GM10248 (cell line): ENCODE results near the gene FOXP2.
"Not testable (repeated sequence)": the region's sequence is repeated elsewhere in the genome, so short reads cannot be mapped to it uniquely, and the experiment has no call there.

Source experiments
- CTCF ChIA-PET: fragments of 300-600 bp; sonication (Branson Sonifier 250); formaldehyde crosslinking; extraction: SDS; loops from one replicate; lab custom pipeline; 2021; ENCODE audit warnings: antibody characterized with exemption; lab: Yijun Ruan, JAX
- POLR2A ChIA-PET: fragments of 350-650 bp; sonication (Branson Sonifier 250); formaldehyde crosslinking; extraction: SDS; loops from one replicate; lab custom pipeline; 2020; ENCODE audit warnings: antibody characterized with exemption; lab: Yijun Ruan, JAX
- DNase-seq: peaks from one replicate; pipeline ENCODE4 v3.0.0; 2012; ENCODE audit errors: extremely low spot score
- TF ChIP-seq, protein P1 (sequence below): IDR thresholded peaks from 2 replicates; pipeline ENCODE4 v1.5.1; 2012; ENCODE audit warnings: mild to moderate bottlenecking, low read depth; ENCODE audit errors: extremely low read depth, missing control alignments, control extremely low read depth

Gene FOXP2

DNA sequence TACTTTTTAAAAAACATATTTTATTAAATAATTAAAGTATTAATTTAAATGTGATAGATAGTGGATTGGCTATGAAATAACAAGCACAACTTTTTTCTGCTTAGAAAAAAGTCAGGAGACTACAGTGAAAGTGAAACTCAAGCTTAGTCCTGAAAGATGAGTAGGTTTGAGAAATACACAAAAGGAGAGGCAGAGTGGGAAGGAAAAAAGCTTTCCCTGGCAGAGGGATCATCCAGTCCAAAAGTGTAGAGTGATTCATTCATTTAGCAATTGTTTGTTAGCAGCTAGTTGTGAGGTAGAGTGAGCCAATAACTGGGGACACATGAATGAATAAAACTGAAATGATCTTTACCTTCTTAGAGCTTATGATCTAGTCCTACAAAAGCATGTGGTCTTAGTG is 93.5 kb downstream of the FOXP2 start:
- ChIA-PET POLR2A (no interaction called here), CTCF (interaction anchor here (1.0 kb wide), 1 partner anchor 11 kb away, joined by 3 read pairs; no protein-coding TSS in a partner anchor)
- no peak for DNase-seq
- TF ChIP-seq, protein P1, sequence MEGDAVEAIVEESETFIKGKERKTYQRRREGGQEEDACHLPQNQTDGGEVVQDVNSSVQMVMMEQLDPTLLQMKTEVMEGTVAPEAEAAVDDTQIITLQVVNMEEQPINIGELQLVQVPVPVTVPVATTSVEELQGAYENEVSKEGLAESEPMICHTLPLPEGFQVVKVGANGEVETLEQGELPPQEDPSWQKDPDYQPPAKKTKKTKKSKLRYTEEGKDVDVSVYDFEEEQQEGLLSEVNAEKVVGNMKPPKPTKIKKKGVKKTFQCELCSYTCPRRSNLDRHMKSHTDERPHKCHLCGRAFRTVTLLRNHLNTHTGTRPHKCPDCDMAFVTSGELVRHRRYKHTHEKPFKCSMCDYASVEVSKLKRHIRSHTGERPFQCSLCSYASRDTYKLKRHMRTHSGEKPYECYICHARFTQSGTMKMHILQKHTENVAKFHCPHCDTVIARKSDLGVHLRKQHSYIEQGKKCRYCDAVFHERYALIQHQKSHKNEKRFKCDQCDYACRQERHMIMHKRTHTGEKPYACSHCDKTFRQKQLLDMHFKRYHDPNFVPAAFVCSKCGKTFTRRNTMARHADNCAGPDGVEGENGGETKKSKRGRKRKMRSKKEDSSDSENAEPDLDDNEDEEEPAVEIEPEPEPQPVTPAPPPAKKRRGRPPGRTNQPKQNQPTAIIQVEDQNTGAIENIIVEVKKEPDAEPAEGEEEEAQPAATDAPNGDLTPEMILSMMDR = no peak

DNA sequence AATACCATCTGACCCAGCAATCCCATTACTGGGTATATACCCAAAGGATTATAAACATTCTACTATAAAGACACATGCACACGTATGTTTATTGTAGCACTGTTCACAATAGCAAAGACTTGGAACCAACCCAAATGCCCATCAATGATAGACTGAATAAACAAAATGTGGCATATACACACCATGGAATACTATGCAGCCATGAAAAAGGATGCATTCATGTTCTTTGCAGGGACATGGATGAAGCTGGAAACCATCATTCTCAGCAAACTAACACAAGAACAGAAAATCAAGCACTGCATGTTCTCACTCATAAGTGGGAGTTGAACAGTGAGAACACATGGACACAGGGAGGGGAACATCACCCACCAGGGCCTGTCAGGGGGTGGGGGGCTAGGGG is 96.2 kb downstream of the FOXP2 start:
- POLR2A ChIA-PET, CTCF ChIA-PET, DNase-seq: not testable (repeated sequence)

GRCh38 chr7:114519240-114519639 is 104.6 kb downstream of the FOXP2 start:
- ChIA-PET POLR2A (no interaction called here), CTCF (interaction anchor here (0.9 to 1.3 kb wide), 2 partner anchors 10 to 11 kb away, joined by 3 read pairs; no protein-coding TSS in a partner anchor)
- TF ChIP-seq, protein P1 = no peak
- DNase-seq = no peak

DNA sequence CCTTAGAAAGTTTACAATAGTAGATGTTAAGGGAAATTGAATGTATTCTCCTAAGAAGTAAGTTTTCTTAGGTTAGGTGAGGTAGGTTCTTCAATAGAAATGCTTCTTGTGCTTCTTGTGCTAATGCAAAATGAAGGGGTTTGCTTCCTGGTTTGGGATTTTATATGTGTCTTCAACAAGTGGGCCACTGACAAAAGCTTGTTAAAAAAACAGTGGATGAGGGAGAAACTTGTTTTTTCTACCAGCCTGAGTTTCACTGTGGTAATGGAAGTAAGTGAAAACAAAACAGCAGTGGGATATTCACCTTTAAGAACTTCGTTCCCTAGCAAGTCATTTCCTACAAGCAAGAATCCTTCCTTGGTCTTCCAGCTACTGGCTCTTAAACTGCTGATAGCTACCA is 107.5 kb downstream of the FOXP2 start:
- ChIA-PET CTCF (interaction anchor here (1.0 to 1.2 kb wide), 3 partner anchors 8 to 127 kb away, joined by 3 to 4 read pairs (median 3); no protein-coding TSS in a partner anchor), POLR2A (no interaction called here)
- TF ChIP-seq, protein P1 = no peak
- DNase-seq = no peak

DNA sequence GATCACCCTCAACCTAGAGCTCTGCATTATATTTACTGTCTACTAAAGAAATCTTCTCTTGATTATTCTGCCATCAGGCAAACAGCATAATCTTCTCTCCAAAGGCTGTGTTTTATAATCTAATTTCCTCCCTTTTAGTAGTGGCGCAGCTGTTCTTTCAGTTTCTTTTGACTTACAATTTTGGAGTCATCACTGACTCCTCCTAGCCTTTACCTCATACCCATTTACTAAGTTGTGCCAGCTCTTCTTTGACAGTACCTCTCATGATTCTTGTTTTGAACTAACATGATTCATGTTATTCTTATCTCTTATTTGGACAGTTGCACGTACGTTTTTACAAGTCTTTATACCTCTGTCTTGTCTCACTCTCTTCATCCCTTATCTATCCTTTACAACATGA is 113.0 kb downstream of the FOXP2 start:
- CTCF ChIA-PET = interaction anchor here (0.9 kb wide), 1 partner anchor 12 kb away, joined by 3 read pairs; no protein-coding TSS in a partner anchor
- POLR2A ChIA-PET = no interaction called here
- DNase-seq = no peak
- TF ChIP-seq, protein P1 = no peak

GRCh38 chr7:114530057-114530611 is 115.5 kb downstream of the FOXP2 start:
- TF ChIP-seq, protein P1 = no peak
- no peak for DNase-seq
- POLR2A ChIA-PET = no interaction called here
- CTCF ChIA-PET = no interaction called here

DNA sequence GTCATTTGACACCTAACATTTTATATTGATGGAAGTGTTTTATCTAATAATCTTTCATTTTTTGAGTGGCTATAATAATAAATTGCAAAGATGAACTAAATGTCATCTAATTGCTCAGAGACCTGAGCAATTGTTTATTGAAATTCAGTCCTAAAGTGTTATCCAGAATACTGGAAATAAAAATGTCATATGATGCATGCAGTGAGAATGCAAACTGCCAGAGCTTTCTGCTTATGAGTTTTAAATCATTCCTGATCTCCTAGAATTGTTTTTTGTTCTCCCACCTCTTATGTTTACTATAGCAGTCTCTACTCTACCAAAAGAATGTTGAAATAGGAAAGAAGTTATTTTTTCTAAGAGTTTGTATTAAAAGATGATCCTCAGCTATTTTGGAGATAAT is 116.7 kb downstream of the FOXP2 start:
- POLR2A ChIA-PET = no interaction called here
- TF ChIP-seq, protein P1 = no peak
- CTCF ChIA-PET = no interaction called here
- DNase-seq = no peak
